Cardiac septum (tissue), 1 donor: ENCODE data around the gene C19orf73. TPM values are rescaled to one million over a fixed set of nuclear protein-coding genes. Genes with fewer than 3 reads are reported as not detected.
A peak's percentile ranks its signal among the peaks of the same experiment; 100 is the strongest.

Experiments used
- DNase-seq: peaks from one replicate; pipeline ENCODE4 v3.0.0-alpha.2; 2020; ENCODE audit warnings: low spot score
- intact Hi-C: fragments of 100-400 bp; cut with DNase I; formaldehyde crosslinking; loops from one replicate; pipeline ENCODE4 v1.14.0; 2022
- long read RNA-seq: library from polyadenylated mRNA; unstranded; transcript quantifications from one replicate; pipeline ENCODE4 v2.0.0, GENCODE V29; 2021
- total RNA-seq: library from RNA; stranded (reverse); fragmentation: NEBNext Ultra II Directional; extraction: Animal tissue kit (Norgen Biotek cat#: 25700); gene quantifications from one replicate; pipeline ENCODE4 v1.2.1, GENCODE V29; 2021
- donor health status: DM: no; HTN: no; CAD: no.

Gene C19orf73, protein sequence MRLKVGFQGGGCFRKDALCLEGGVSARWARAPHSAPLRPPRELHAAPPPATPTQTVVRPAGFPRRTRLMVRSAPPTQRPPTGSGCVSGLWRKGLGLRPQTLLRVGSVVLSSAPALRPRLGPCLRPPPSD
- 1.0 TPM for total RNA-seq
- long read RNA-seq, partial matches to known transcripts: 0 of 1 reads
- long read RNA-seq, other reads (novel, unspliced or antisense): 0 of 1 reads

GRCh38 chr19:49118565-49119410 is at the start of gene C19orf73:
C19orf73 (minus strand) TSS chr19:49119143; CDS start chr19:49119022, 121 bp downstream.
- peak; percentile 97 for DNase-seq
- intact Hi-C loops: loop anchor here (2.0 kb wide), 1 partner anchor 32 kb away; no protein-coding TSS in a partner anchor

- no peak for DNase-seq
- intact Hi-C loops: no loop called here
These were observed 49.5 kb upstream of the C19orf73 start for GRCh38 chr19:49168421-49168820.

DNA sequence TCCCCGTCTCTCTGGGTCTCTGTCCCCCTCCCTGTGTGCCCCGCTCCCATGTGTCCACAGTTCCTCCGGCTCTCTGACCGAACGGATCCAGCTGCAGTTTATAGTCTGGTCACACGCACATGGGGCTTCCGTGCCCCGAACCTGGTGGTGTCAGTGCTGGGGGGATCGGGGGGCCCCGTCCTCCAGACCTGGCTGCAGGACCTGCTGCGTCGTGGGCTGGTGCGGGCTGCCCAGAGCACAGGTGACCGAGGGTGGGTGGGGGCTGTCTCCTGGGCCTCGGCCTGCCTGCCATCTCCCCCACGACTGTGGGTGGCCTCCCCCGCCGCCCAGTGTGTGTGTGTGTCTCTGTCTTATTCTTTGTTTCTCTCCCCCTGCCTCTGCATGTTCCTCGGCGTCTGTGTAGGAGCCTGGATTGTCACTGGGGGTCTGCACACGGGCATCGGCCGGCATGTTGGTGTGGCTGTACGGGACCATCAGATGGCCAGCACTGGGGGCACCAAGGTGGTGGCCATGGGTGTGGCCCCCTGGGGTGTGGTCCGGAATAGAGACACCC is 49.0 kb upstream of the C19orf73 start:
- intact Hi-C loops: no loop called here
- no peak for DNase-seq

DNA sequence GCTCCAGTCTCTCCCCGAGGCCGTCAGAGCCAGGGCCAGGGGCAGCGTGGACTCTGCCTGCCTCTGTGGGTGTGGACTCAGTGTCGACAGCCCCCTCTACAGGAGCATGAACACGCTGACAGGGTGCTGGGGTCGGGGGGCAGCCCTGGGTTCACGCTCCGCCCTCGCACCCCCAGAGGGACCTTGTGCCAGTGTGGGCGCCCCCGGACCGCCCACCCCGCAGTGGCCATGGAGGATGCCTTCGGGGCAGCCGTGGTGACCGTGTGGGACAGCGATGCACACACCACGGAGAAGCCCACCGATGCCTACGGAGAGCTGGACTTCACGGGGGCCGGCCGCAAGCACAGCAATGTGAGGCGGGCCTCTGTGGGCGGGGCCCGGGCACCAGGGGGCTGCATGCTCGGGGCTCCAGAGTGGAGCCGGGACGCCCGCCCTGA is 46.9 kb upstream of the C19orf73 start:
- intact Hi-C loops: no loop called here
- no peak for DNase-seq

DNA sequence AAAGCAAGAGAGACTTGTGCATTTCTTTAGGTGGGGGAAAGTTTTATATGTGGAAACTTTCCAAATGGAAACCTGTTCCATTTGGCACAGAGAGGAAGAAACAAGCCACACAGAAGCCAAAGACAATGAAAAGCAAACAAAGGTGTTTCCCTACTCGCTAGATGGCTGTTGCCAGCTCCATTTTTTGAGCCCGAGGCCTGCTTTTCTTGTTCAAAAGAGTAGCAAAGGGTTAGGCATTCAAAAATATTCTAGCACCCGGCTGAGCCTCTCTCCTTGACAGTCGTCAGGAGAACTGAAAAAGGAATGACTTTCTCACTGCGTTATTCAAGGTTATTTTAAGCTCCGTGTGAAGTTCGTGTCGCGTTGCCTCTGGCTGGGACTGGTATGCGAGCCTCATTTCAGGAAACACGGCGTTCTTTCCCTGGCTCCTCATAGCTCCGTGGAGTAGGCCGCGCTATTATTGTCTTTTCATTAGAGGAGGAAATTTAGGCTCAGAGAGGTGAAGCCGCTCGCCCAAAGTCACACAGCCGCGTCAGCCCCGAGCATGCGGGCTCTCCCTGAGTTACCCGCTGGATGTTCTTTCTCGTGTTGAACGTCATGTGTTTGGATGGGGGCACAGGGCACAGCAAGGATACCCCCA is 46.3 kb upstream of the C19orf73 start:
- no peak for DNase-seq
- intact Hi-C loops: no loop called here

DNA sequence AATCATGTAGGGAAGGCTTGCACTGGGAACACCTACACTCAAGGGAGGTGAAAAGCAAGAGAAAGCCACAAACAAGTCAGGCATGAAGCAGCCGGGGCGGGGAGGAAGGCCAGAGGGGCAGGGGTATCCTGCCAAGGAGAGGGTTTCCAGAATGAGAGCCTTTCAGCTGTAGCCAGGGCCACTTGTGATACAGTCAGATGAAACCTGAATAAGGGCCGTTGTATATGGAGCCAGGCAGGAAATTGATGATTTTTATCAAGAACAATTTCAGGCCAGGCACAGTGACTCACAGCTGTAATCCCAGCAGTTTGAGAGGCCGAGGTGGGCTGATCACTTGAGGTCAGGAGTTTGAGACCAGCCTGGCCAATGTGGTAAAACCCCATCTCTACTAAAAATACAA is 43.0 kb upstream of the C19orf73 start:
- no peak for DNase-seq
- intact Hi-C loops: no loop called here

GRCh38 chr19:49160450-49161189 is 41.7 kb upstream of the C19orf73 start:
- intact Hi-C loops: no loop called here
- DNase-seq: no peak

DNA sequence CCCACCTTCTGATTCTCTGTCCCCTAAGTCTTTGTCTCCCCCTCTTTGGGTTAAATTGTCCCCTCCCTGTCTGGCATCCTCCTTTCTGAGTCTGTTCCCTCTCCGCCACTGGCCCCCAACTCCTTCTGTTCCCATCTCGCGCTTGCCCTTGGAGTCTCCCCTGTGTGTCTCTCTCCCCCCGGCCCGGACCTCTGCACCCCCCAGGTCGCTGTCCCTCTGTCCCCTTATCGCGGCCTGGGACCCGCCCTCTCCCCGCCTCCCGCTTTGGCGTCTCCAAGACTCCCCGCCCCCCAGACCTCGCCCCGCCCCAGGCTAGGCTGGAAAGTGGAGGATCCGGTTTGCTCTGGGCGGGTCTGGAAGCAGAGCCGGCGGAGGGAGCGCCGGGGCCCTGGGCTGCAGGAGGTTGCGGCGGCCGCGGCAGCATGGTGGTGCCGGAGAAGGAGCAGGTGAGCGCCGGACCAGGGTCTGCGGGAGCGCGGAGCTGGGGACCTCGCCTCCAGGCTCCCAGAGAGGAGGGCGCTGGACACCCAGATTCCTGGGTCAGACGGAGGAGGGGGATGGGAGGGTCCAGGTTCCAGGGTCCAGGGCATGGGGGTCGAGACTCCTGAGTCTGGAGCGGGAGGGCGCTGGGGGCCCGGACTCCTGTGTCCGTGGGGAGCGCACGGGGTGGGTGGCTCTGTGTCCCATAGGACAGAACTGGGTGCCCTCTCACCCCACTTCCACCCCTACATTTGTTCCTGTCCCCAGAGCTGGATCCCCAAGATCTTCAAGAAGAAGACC is 38.7 kb upstream of the C19orf73 start, which contains the start of gene TRPM4:
Gene TRPM4, plus strand, starts transcription at position 348 of the 780 bp plus-strand sequence. Its CDS starts 75 bp downstream, at position 423.
- intact Hi-C loops: loop anchor here (5.0 kb wide), 1 partner anchor 285 kb away; the partner anchor contains the start of gene PPP1R15A
- peak; percentile 96 for DNase-seq

GRCh38 chr19:49155820-49156346 is 36.9 kb upstream of the C19orf73 start:
- peak; percentile 87 for DNase-seq
- intact Hi-C loops: loop anchor here (5.0 kb wide), 1 partner anchor 284 kb away; the partner anchor contains the start of gene PPP1R15A

GRCh38 chr19:49155005-49155819 is 36.3 kb upstream of the C19orf73 start, which contains the start of gene HRC:
HRC (minus strand) TSS chr19:49155396; CDS start chr19:49155237, 159 bp downstream.
- DNase-seq: peak; percentile 88
- intact Hi-C loops: loop anchor here (5.0 kb wide), 1 partner anchor 283 kb away; the partner anchor contains the start of gene PPP1R15A

GRCh38 chr19:49154279-49154678 is 35.3 kb upstream of the C19orf73 start:
- no peak for DNase-seq

DNA sequence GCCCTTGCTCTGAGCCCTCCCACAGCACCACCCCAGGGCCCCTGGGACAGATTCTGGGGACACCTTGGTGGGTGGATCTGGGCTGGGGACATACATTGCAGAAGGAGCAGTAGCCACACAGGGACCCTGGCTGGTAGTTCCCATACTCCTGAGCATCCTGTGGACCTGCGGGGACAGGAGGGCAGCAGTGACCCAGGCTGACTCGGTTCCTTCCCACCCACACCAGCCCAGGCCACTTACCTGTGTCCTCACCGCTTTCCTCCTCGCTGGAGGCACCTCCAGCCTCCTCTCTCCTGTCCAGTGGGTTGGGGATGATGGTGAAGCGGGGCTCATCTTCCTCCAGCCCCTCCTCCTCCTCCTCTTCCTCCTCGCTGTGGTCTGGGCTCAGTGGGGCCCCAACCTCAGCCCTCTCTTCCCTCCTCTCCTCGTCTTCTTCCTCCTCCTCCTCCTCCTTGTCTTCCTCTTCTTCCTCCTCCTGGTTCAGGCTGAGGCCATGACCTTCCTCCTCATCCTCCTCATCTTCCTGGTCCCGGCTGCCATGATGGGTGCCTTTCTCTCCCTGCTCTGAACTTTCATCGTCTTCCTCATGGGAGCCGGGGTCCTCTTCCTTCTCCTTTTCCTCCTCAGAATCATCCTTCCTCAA is 34.3 kb upstream of the C19orf73 start:
- DNase-seq: no peak
- intact Hi-C loops: no loop called here

More at GRCh38 chr19:49154279-49154678, 35.3 kb upstream of the C19orf73 start:
- intact Hi-C loops: no loop called here

- no peak for DNase-seq
- intact Hi-C loops: no loop called here
These were observed 33.2 kb upstream of the C19orf73 start for GRCh38 chr19:49152119-49152550.

DNA sequence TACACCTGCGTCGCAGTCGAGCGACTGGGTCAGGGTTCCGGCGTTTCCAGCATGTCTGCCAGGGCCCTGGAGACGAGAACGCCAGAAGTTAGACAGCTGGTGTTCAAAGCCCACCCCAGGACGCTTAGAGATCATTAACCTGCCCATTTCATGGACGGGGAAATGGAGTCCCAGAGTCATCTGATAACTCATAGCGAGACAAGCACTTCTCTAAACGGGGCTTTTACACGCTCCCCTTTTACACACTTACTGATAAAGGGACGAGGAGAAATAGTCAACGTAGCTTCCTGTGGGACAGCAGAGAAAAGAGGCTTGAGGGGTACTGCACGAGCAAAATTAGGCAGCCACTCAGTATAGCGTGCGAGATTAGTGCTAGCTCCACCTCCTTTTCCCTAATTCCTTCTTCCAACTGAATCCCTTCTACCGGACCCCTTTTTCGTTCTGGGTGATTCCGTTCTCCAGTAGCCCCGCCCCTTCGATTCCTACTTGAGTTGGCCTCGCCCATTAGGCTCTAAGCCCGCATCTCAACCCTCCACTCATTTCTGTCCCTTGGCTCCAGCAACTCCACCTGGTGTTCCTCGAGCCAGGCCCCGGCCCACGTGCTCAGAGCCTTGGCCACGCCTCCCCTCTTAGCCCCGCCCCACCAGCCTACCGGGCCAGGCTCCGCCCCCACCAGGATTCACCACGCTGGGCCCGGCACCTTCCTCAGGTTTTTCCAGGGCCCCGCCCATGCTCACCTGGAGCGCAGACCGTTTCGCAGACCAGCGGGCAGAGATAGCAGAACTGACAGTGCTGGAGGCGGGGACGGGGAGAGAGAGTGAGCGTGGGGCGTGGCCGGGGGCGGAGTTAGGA is 32.5 kb upstream of the C19orf73 start:
- intact Hi-C loops: loop anchor here (2.0 kb wide), 1 partner anchor 33 kb away; the partner anchor contains the start of genes C19orf73 and PPFIA3
- DNase-seq: no peak

- DNase-seq: no peak
- intact Hi-C loops: loop anchor here (2.0 kb wide), 1 partner anchor 32 kb away; the partner anchor contains the start of genes C19orf73 and PPFIA3
These were observed 32.0 kb upstream of the C19orf73 start for GRCh38 chr19:49150944-49151243.
